IMR-90 (cell line): ENCODE data around the gene SRRM3. TPM values are rescaled to one million over a fixed set of nuclear protein-coding genes. Genes with fewer than 3 reads are reported as not detected.

Source experiments
- ATAC-seq: fragments of 200-7000 bp; cut with Tn5 transposase; 2 replicates; pipeline ENCODE4 v1.9.1; 2020; ENCODE audit warnings: low read depth, mild to moderate bottlenecking, moderate library complexity
- BruUV-seq: library from RNA; stranded (reverse); fragments of 400-500 nt; replicated peaks from 2 replicates; lab custom pipeline; 2021; lab: Mats Ljungman, UMichigan
- CTCF ChIA-PET: fragments of 300-600 bp; formaldehyde crosslinking; extraction: SDS; loops from one replicate; lab custom pipeline; 2021; ENCODE audit warnings: antibody characterized with exemption; lab: Yijun Ruan, JAX
- POLR2A ChIA-PET: fragments of 300-600 bp; sonication (Branson Sonifier 250); formaldehyde crosslinking; loops from one replicate; lab custom pipeline; 2022; ENCODE audit warnings: antibody characterized with exemption; ENCODE audit not compliant: unreplicated experiment; lab: Charles Lee
- DNase-seq: peaks from one replicate; pipeline ENCODE4 v3.0.0; 2013
- H2AFZ ChIP-seq: replicated peaks from 2 replicates; pipeline ENCODE3; 2013; ENCODE audit warnings: low read length, mild to moderate bottlenecking; ENCODE audit not compliant: poor library complexity
- H2AK5ac ChIP-seq: 2 replicates; pipeline ENCODE4 v1.6.1; 2013; ENCODE audit warnings: low read depth, low read length, inconsistent platforms
- H2AK9ac ChIP-seq: replicated peaks from 2 replicates; pipeline ENCODE3; 2013; ENCODE audit warnings: mild to moderate bottlenecking, low read depth, low read length, moderate library complexity; ENCODE audit not compliant: poor library complexity
- H2BK120ac ChIP-seq: 2 replicates; pipeline ENCODE4 v1.6.1; 2013; ENCODE audit warnings: low read depth, low read length, inconsistent platforms
- H2BK15ac ChIP-seq: 3 replicates; pipeline ENCODE4 v1.6.1; 2013; ENCODE audit warnings: low read depth, low read length, inconsistent platforms
- H2BK20ac ChIP-seq: 2 replicates; pipeline ENCODE4 v1.6.1; 2013; ENCODE audit warnings: low read depth, mild to moderate bottlenecking, inconsistent platforms, low read length, moderate library complexity
- H2BK5ac ChIP-seq: 2 replicates; pipeline ENCODE4 v1.6.1; 2013; ENCODE audit warnings: mild to moderate bottlenecking, low read depth, low read length, inconsistent platforms; ENCODE audit not compliant: poor library complexity, severe bottlenecking
- H3K14ac ChIP-seq: replicated peaks from 2 replicates; pipeline ENCODE4 v1.6.1; 2013; ENCODE audit warnings: low read depth, low read length, inconsistent platforms
- H3K18ac ChIP-seq: 2 replicates; pipeline ENCODE4 v1.6.1; 2013; ENCODE audit warnings: low read depth, low read length, control low read depth
- H3K23ac ChIP-seq: 2 replicates; pipeline ENCODE4 v1.6.1; 2013; ENCODE audit warnings: low read depth, low read length, inconsistent platforms
- H3K27ac ChIP-seq: 2 replicates; pipeline ENCODE4 v1.5.1; 2013; ENCODE audit warnings: mild to moderate bottlenecking, control low read depth, low read length; ENCODE audit not compliant: insufficient read depth
- H3K27me3 ChIP-seq: 2 replicates; pipeline ENCODE4 v1.6.1; 2013; ENCODE audit warnings: low read length; ENCODE audit not compliant: control insufficient read depth, insufficient read depth
- H3K36me3 ChIP-seq: 2 replicates; pipeline ENCODE4 v1.6.1; 2013; ENCODE audit warnings: low read length, mixed read lengths; ENCODE audit not compliant: control insufficient read depth, insufficient read depth
- H3K4ac ChIP-seq: 2 replicates; pipeline ENCODE4 v1.6.1; 2013; ENCODE audit warnings: low read depth, low read length, inconsistent platforms
- H3K4me1 ChIP-seq: 2 replicates; pipeline ENCODE4 v1.6.1; 2013; ENCODE audit warnings: low read length, mixed read lengths; ENCODE audit not compliant: control insufficient read depth, insufficient read depth
- H3K4me2 ChIP-seq: 2 replicates; pipeline ENCODE4 v1.6.1; 2013; ENCODE audit warnings: low read depth, mild to moderate bottlenecking, control low read depth, low read length, moderate library complexity
- H3K4me3 ChIP-seq: 2 replicates; pipeline ENCODE4 v1.5.1; 2013; ENCODE audit warnings: low read depth, mild to moderate bottlenecking, control low read depth, low read length, moderate library complexity; ENCODE audit not compliant: insufficient read depth
- H3K56ac ChIP-seq: 2 replicates; pipeline ENCODE4 v1.6.1; 2013; ENCODE audit warnings: low read length, inconsistent platforms; ENCODE audit not compliant: insufficient read depth; ENCODE audit errors: extremely low read depth
- H3K79me1 ChIP-seq, 2 experiments: 2 replicates each; pipeline ENCODE4 v1.6.1; 2013; ENCODE audit warnings: low read length in 2 of 2, inconsistent platforms in 1 of 2, low read depth in 1 of 2
- H3K9ac ChIP-seq: 2 replicates; pipeline ENCODE4 v1.6.1; 2013; ENCODE audit warnings: low read depth, low read length, control low read depth
- H3K9me1 ChIP-seq: 2 replicates; pipeline ENCODE4 v1.6.1; 2013; ENCODE audit warnings: low read length, inconsistent platforms; ENCODE audit not compliant: insufficient read depth
- H3K9me3 ChIP-seq: 2 replicates; pipeline ENCODE4 v1.6.1; 2013; ENCODE audit warnings: low read length; ENCODE audit not compliant: control insufficient read depth, insufficient read depth
- H4K20me1 ChIP-seq: 2 replicates; pipeline ENCODE4 v1.6.1; 2013; ENCODE audit warnings: low read length, inconsistent platforms; ENCODE audit not compliant: insufficient read depth
- H4K5ac ChIP-seq: 2 replicates; pipeline ENCODE4 v1.6.1; 2013; ENCODE audit warnings: mild to moderate bottlenecking, low read depth, low read length, control low read depth
- H4K8ac ChIP-seq, 2 experiments: 2 replicates each; pipeline ENCODE4 v1.6.1; 2013; ENCODE audit warnings: low read depth in 2 of 2, low read length in 2 of 2, control low read depth in 1 of 2, inconsistent platforms in 1 of 2
- H4K91ac ChIP-seq: 2 replicates; pipeline ENCODE4 v1.6.1; 2013; ENCODE audit warnings: low read depth, low read length, inconsistent platforms; ENCODE audit not compliant: insufficient read depth
- BHLHE40 ChIP-seq: fragments of 150-350 bp; IDR thresholded peaks from 2 replicates; pipeline ENCODE4 v1.6.1; 2016; ENCODE audit warnings: mild to moderate bottlenecking, low read depth, low read length
- CEBPB ChIP-seq: IDR thresholded peaks from 2 replicates; pipeline ENCODE4 v1.6.1; 2012; ENCODE audit warnings: low read depth, low read length, improper control_type of control experiment
- FOS ChIP-seq: fragments of 150-350 bp; IDR thresholded peaks from 2 replicates; pipeline ENCODE4 v1.6.1; 2016; ENCODE audit warnings: low read depth, low read length
- MAFK ChIP-seq: IDR thresholded peaks from 2 replicates; pipeline ENCODE4 v1.6.1; 2012; ENCODE audit warnings: low read depth, low read length, improper control_type of control experiment
- MXI1 ChIP-seq: IDR thresholded peaks from 2 replicates; pipeline ENCODE4 v1.6.1; 2012; ENCODE audit warnings: low read depth, mild to moderate bottlenecking, low read length, moderate library complexity, borderline replicate concordance
- POLR2A ChIP-seq: IDR thresholded peaks from 2 replicates; pipeline ENCODE4 v1.6.1; 2012; ENCODE audit warnings: mild to moderate bottlenecking, low read depth, low read length
- SMC3 ChIP-seq: fragments of 150-350 bp; IDR thresholded peaks from 2 replicates; pipeline ENCODE4 v1.6.1; 2016; ENCODE audit warnings: low read depth, mild to moderate bottlenecking, antibody characterized with exemption, low read length, moderate library complexity
- WGBS, 2 experiments: methylation state at CpG; one replicate each; pipeline versions ENCODE4 v1.1.5 to v1.1.7; 2013; ENCODE audit warnings: missing lambda C conversion rate in 2 of 2; ENCODE audit not compliant: insufficient read length in 1 of 2; ENCODE audit errors: extremely low coverage in 2 of 2; 5-methylcytosine and 5-hydroxymethylcytosine counted together
- dilution Hi-C: fragments of 300-500 bp; cut with HindIII; formaldehyde crosslinking; loops from one replicate; pipeline ENCODE4 v1.14.3; 2018; ENCODE audit warnings: low sequenced_read_pairs; ENCODE audit not compliant: unreplicated experiment
- in situ Hi-C: fragments of 300-500 bp; cut with MboI; formaldehyde crosslinking; loops from 3 replicates; pipeline ENCODE4 v1.14.3; 2019; ENCODE audit warnings: low sequenced_read_pairs, inconsistent platforms, mixed read lengths
- intact Hi-C: fragments of 100-400 bp; cut with micrococcal nuclease; formaldehyde crosslinking; loops from 2 replicates; pipeline ENCODE4 v1.10.0; 2022
- polyA plus RNA-seq, 3 experiments: library from polyadenylated mRNA; depleted of rRNA; stranded (reverse); fragments of >200 nt; gene quantifications; 2 replicates each; pipeline ENCODE4 v1.2.3, GENCODE V29; 2012; ENCODE audit warnings: low replicate concordance in 1 of 3
- total RNA-seq: library from RNA; depleted of rRNA; stranded (reverse); fragments of >200 nt; gene quantifications from 2 replicates; pipeline ENCODE4 v1.2.3, GENCODE V29; 2012
- TF ChIP-seq, protein P1 (sequence below): conservative IDR thresholded peaks from 2 replicates; pipeline ENCODE4 v1.5.1; 2012; ENCODE audit warnings: mild to moderate bottlenecking, low read depth, low read length, improper control_type of control experiment
- TF ChIP-seq, protein P2 (sequence below): fragments of 150-350 bp; IDR thresholded peaks from 2 replicates; pipeline ENCODE4 v1.6.1; 2016; ENCODE audit warnings: low read depth, mild to moderate bottlenecking, low read length, moderate library complexity, borderline replicate concordance

Gene SRRM3
- total and polyA plus RNA-seq, 2 of the 4 experiments (the other 2 are of a cell fraction), result 0.18 to 2.5 TPM

DNA sequence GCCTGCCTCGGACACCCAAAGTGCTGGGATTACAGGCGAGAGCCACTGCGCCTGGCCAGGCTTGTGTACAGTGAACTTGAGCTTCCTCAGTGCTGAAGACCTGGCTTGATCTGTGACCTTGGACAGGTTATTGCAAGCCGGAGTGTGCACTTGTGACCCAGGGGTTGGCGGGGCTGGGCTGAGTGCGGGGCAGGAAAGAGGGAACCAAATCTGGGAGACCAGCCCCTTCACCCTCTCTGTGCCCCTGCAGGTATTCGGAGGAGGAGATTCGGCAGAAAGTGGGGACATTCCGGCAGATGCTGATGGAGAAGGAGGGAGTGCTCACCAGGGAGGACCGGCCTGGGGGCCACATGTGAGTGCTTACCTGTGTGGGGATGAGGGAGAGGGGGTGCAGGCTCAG is 46.2 kb downstream of the SRRM3 start:
- intact Hi-C loops, result no loop called here
- Histone ChIP-seq H3K9ac (no peak overlapping the region), H3K4me2 (no peak overlapping the region), H2AK9ac (no peak overlapping the region), H4K5ac (no peak overlapping the region), H2AFZ (no peak overlapping the region), H3K9me1 (no peaks in the 10 kb centered on the region; the same call in 1 of the 2 replicates), H3K4me3 (no peak overlapping the region), H2BK5ac (no peak overlapping the region), H3K9me3 (no peaks in the 10 kb centered on the region), H3K27ac (no peak overlapping the region), H3K4me1 (no peaks in the 10 kb centered on the region), H3K14ac (no peak overlapping the region), H2AK5ac (no peak overlapping the region), H3K56ac (no peak overlapping the region), H3K4ac (no peak overlapping the region), H4K8ac (no peak overlapping the region), H3K79me1 (no peaks in the 10 kb centered on the region), H4K20me1 (no peaks in the 10 kb centered on the region), H3K27me3 (peaks cover 32% of the 10 kb centered on the region), H3K18ac (no peak overlapping the region), H4K91ac (no peak overlapping the region), H3K36me3 (no peaks in the 10 kb centered on the region), H2BK15ac (no peak overlapping the region), H2BK20ac (no peak overlapping the region), H3K23ac (no peak overlapping the region), H2BK120ac (no peak overlapping the region)
- TF ChIP-seq, protein P1, sequence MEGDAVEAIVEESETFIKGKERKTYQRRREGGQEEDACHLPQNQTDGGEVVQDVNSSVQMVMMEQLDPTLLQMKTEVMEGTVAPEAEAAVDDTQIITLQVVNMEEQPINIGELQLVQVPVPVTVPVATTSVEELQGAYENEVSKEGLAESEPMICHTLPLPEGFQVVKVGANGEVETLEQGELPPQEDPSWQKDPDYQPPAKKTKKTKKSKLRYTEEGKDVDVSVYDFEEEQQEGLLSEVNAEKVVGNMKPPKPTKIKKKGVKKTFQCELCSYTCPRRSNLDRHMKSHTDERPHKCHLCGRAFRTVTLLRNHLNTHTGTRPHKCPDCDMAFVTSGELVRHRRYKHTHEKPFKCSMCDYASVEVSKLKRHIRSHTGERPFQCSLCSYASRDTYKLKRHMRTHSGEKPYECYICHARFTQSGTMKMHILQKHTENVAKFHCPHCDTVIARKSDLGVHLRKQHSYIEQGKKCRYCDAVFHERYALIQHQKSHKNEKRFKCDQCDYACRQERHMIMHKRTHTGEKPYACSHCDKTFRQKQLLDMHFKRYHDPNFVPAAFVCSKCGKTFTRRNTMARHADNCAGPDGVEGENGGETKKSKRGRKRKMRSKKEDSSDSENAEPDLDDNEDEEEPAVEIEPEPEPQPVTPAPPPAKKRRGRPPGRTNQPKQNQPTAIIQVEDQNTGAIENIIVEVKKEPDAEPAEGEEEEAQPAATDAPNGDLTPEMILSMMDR, result no peak
- TF ChIP-seq, protein P2, sequence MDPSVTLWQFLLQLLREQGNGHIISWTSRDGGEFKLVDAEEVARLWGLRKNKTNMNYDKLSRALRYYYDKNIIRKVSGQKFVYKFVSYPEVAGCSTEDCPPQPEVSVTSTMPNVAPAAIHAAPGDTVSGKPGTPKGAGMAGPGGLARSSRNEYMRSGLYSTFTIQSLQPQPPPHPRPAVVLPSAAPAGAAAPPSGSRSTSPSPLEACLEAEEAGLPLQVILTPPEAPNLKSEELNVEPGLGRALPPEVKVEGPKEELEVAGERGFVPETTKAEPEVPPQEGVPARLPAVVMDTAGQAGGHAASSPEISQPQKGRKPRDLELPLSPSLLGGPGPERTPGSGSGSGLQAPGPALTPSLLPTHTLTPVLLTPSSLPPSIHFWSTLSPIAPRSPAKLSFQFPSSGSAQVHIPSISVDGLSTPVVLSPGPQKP, result no peak
- TF ChIP-seq MXI1 (no peak), SMC3 (no peak), MAFK (no peak), FOS (no peak), CEBPB (no peak), BHLHE40 (no peak), POLR2A (no peak)
- DNase-seq, result no peak
- POLR2A ChIA-PET, result no interaction called here
- no TSS peak for BruUV-seq
- in situ Hi-C loops, result no loop called here
- no peak for ATAC-seq
- dilution Hi-C loops, result no loop called here
- CTCF ChIA-PET, result no interaction called here
- 72% methylated on average over 5 of the region's 10 CpGs; no CpG with 5 or more reads in 1 of the 2 experiments for WGBS, 2 experiments
